Hepatocyte (in vitro differentiated cells): ENCODE measurements around the gene HOOK1.

Experiments
- EZH2 ChIP-seq: fragments of 200-600 bp; sonication (generic); IDR thresholded peaks from 2 replicates; pipeline ENCODE4 v1.6.1; 2016; ENCODE audit warnings: antibody characterized with exemption, mild to moderate bottlenecking, borderline replicate concordance
- TF ChIP-seq, protein P1 (sequence below): fragments of 200-600 bp; sonication (generic); IDR thresholded peaks from 2 replicates; pipeline ENCODE4 v1.5.1; 2016; ENCODE audit warnings: antibody characterized with exemption, mild to moderate bottlenecking; ENCODE audit not compliant: poor library complexity

DNA sequence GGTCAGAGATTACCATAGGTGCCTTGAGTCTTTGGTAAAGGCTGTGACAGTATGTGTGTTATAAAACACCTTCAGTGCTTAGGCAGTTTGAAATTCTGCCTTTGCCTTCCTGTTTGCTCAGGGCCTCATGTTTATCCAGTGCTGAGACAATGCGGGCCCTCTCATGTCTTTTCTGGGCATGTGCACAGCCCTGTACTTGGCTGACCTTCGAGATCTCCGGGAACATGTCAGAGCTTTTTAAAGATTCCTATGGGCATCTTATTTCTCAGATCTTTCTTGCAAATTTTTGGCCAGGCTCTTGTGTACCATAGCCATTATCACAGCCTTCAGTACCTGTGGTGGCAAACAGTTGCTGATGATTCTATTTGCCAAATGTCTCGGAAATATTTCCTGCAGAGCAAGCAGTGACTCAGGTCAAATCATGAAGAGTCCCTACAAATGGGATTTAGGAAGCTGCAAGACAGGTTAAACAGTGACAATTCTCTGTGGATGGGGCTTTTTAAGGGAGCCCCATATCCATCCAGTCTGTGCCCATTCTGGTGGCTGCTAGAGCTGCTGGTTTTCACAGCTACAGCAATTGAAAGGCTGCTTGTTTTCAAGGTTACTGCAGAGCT lies 42.1 kb downstream of the HOOK1 start:
- TF ChIP-seq, protein P1, sequence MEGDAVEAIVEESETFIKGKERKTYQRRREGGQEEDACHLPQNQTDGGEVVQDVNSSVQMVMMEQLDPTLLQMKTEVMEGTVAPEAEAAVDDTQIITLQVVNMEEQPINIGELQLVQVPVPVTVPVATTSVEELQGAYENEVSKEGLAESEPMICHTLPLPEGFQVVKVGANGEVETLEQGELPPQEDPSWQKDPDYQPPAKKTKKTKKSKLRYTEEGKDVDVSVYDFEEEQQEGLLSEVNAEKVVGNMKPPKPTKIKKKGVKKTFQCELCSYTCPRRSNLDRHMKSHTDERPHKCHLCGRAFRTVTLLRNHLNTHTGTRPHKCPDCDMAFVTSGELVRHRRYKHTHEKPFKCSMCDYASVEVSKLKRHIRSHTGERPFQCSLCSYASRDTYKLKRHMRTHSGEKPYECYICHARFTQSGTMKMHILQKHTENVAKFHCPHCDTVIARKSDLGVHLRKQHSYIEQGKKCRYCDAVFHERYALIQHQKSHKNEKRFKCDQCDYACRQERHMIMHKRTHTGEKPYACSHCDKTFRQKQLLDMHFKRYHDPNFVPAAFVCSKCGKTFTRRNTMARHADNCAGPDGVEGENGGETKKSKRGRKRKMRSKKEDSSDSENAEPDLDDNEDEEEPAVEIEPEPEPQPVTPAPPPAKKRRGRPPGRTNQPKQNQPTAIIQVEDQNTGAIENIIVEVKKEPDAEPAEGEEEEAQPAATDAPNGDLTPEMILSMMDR = no peak
- TF ChIP-seq EZH2 = no peak
